Aorta (tissue), 5 donors: Measurements from ENCODE around the gene AIP. TPM values are rescaled to one million over a fixed set of nuclear protein-coding genes. Genes with fewer than 3 reads are reported as not detected.

Source experiments
- ATAC-seq: fragments of 200-7000 bp; cut with Tn5 transposase; one replicate; pipeline ENCODE4 v1.9.1; 2022; ENCODE audit warnings: moderate library complexity; ENCODE audit not compliant: low FRiP score
- DNase-seq, 2 donors: peaks; one replicate each; pipeline ENCODE4 v3.0.0-alpha.2; 2020
- H3K27ac ChIP-seq, 2 donors: one replicate each; pipeline ENCODE4 v1.5.1; 2013; ENCODE audit warnings: low read length in 2 of 2, mild to moderate bottlenecking in 2 of 2, moderate library complexity in 2 of 2, control low read depth in 1 of 2, inconsistent platforms in 1 of 2, low read depth in 1 of 2
- H3K27me3 ChIP-seq, 2 donors: one replicate each; pipeline ENCODE4 v1.6.1; 2013; ENCODE audit warnings: control low read depth in 1 of 2, low read length in 1 of 2, mild to moderate bottlenecking in 1 of 2, moderate library complexity in 1 of 2; ENCODE audit not compliant: insufficient read depth in 2 of 2, control insufficient read depth in 1 of 2
- H3K36me3 ChIP-seq, 2 donors: one replicate each; pipeline ENCODE4 v1.6.1; 2013; ENCODE audit warnings: control low read depth in 1 of 2, low read length in 1 of 2, mild to moderate bottlenecking in 1 of 2; ENCODE audit not compliant: insufficient read depth in 2 of 2, control insufficient read depth in 1 of 2
- H3K4me1 ChIP-seq, 2 donors: one replicate each; pipeline ENCODE4 v1.6.1; 2013; ENCODE audit warnings: low read length in 2 of 2, control low read depth in 1 of 2, mild to moderate bottlenecking in 1 of 2, moderate library complexity in 1 of 2; ENCODE audit not compliant: insufficient read depth in 2 of 2, control insufficient read depth in 1 of 2
- H3K4me3 ChIP-seq, 2 donors: one replicate each; pipeline ENCODE4 v1.5.1; 2013; ENCODE audit warnings: low read length in 2 of 2, control low read depth in 1 of 2, mild to moderate bottlenecking in 1 of 2
- H3K9me3 ChIP-seq: one replicate; pipeline ENCODE4 v1.6.1; 2013; ENCODE audit warnings: mild to moderate bottlenecking, low read length; ENCODE audit not compliant: control insufficient read depth
- WGBS, 2 donors: extraction: QIAGEN DNeasy Blood & Tissue Kit; methylation state at CpG; one replicate each; pipeline ENCODE4 v1.1.7; 2013; 5-methylcytosine and 5-hydroxymethylcytosine counted together
- intact Hi-C, 2 donors: fragments of 100-400 bp; cut with DNase I; formaldehyde crosslinking; loops; one replicate each; pipeline versions ENCODE4 v1.14.2 to v1.15.0; 2022
- polyA plus RNA-seq, 2 donors: library from polyadenylated mRNA; stranded (reverse); fragments of 200-250 nt; gene quantifications; one replicate each; pipeline ENCODE4 v1.2.3, GENCODE V29; 2013
- total RNA-seq, 2 donors: library from RNA; stranded (reverse); fragmentation: NEBNext Ultra II Directional; extraction: Animal tissue kit (Norgen Biotek cat#: 25700); gene quantifications; one replicate each; pipeline ENCODE4 v1.2.1, GENCODE V29; 2021
- donor health status: healthy with polysubstance abuse.
- donor health status: Bipolar disorder and iron deficiency.
- donor health status: DM: no; HTN: no; CAD: no.
- donor health status: DM: no; HTN: no; CAD: no.
- donor health status: DM: yes; HTN: yes; CAD: no.

Gene AIP
- total and polyA plus RNA-seq, 4 donors: 61.2 to 141 (median 83.8) TPM

DNA sequence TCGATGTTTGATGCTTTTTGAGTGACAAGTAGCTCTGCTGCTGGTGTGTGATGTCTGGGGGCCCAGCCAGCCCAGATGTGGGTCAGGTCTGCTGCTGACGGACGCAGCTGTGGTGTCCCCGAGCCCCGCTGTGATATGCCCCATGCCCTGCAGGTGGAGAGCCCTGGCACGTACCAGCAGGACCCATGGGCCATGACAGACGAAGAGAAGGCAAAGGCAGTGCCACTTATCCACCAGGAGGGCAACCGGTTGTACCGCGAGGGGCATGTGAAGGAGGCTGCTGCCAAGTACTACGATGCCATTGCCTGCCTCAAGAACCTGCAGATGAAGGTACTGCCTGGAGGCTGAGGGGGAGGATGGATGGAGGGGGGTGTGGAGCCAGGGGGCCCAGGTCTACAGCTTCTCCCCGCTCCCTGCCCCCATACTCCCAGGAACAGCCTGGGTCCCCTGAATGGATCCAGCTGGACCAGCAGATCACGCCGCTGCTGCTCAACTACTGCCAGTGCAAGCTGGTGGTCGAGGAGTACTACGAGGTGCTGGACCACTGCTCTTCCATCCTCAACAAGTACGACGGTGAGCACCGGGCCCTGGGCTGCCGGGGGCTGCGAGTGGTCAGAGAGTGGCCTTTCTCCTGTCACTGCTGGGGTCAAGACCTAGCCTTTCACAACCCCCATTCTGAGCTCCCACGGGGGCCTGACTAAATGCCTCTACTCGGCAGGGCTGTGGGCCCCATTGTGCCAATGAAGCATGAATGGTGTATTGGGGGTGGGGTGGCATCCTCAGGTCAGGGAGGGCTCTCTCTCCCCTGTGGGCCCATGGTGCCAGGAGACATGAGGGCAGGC lies 7.3 kb downstream of the AIP start:
- H3K4me1 ChIP-seq: no peaks in the 10 kb centered on the region
- H3K4me3 ChIP-seq: no peak overlapping the region
- WGBS, 2 donors: 82% methylated on average over 23 of the region's 23 CpGs
- no peaks in the 10 kb centered on the region for H3K27me3 ChIP-seq
- H3K9me3 ChIP-seq: no peaks in the 10 kb centered on the region
- intact Hi-C loops: no loop called here
- peak in 1 of 2 donors; percentile 43 for DNase-seq
- ATAC-seq: no peak
- no peak overlapping the region for H3K27ac ChIP-seq
- H3K36me3 ChIP-seq: no peaks in the 10 kb centered on the region

DNA sequence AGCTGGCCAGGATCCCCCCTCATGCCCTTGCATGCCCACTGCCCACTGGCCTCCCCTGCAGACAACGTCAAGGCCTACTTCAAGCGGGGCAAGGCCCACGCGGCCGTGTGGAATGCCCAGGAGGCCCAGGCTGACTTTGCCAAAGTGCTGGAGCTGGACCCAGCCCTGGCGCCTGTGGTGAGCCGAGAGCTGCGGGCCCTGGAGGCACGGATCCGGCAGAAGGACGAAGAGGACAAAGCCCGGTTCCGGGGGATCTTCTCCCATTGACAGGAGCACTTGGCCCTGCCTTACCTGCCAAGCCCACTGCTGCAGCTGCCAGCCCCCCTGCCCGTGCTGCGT lies 7.9 kb downstream of the AIP start:
- H3K4me1 ChIP-seq: no peaks in the 10 kb centered on the region
- no peak overlapping the region for H3K4me3 ChIP-seq
- DNase-seq (no peak), ATAC-seq (no peak)
- H3K27ac ChIP-seq: no peak overlapping the region
- H3K36me3 ChIP-seq: no peaks in the 10 kb centered on the region
- intact Hi-C loops: no loop called here
- 56 to 58% methylated on average over 15 of the region's 15 CpGs for WGBS, 2 donors
- H3K9me3 ChIP-seq: no peaks in the 10 kb centered on the region
- no peaks in the 10 kb centered on the region for H3K27me3 ChIP-seq

DNA sequence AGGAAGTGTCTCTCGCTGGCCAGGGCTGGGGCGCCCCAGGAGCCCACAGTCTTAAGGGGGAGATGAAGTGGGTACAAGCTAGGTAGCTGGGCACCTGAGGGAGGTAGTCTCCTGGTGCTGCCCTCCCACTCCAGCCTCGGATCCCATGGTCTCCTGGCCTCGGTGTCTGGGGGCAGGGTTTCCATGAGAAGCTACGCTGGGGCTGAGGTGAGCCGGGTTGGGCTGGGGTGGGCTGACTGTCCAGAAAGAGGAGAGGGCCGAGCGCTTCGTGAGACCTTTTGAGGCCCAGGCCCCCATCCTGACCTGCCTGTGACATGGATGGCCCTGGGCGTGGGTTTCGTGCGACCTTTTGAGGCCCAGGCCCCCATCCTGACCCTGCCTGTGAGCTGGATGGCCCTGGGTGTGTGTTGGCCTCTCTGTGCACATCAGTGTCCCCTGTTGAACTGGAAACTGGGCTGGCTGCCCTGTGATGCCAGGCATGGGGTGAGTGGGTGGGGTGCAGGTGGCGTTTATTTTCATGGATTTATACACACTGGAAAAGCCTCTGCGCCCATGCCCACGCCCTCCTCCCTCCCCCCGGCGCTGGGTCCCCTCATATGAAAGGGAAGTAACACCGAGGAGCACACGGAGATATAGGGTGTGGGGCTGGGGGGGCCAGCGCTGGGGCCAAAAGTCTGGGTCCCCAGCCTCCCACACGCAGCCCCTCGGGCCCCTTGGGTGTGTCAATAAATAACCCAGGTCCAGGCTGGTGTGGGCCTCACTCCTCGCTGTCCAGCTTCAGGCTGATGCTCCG lies 8.6 kb downstream of the AIP start:
- intact Hi-C loops: no loop called here
- H3K9me3 ChIP-seq: no peaks in the 10 kb centered on the region
- H3K27me3 ChIP-seq: no peaks in the 10 kb centered on the region
- H3K4me3 ChIP-seq: no peak overlapping the region
- no peaks in the 10 kb centered on the region for H3K36me3 ChIP-seq
- ATAC-seq (no peak), DNase-seq (no peak)
- H3K4me1 ChIP-seq: no peaks in the 10 kb centered on the region
- H3K27ac ChIP-seq: no peak overlapping the region
- WGBS, 2 donors: 74 to 80% methylated on average over 24 of the region's 24 CpGs

DNA sequence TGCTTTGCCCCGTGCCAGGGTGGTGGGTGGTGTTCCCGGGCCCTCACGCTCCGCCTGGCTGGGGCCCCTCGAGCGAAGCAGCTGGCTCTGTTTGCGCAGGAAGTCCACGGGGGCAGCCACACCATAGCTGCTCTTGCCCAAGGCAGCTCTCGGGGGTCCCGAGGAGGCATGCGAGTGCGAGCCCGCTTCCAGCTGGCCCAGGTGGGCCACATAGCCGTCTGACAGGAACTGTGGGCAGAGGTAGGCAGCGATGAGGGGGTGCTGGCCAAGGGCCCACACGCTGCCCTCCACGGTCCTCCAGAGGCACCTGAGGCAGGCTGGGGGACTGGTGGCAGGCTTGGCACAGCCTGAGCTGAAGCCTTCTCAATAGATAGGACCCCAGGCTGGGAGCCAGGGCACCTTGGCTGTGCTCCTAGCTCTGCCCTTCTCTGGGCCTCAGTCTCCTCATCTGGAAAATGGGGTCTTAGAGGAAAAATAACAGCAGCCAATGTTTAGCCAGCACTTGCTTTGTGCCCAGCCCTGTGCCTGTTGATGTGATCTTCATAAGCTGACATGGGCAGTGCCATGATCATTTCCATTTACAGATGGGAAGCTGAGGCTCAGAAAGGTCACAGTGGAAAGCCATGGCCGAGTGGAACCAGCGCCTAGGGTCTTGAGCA lies 9.4 kb downstream of the AIP start:
- ATAC-seq (no peak), DNase-seq (no peak)
- no peak overlapping the region for H3K4me3 ChIP-seq
- no peaks in the 10 kb centered on the region for H3K27me3 ChIP-seq
- intact Hi-C loops: no loop called here
- H3K27ac ChIP-seq: no peak overlapping the region
- no peaks in the 10 kb centered on the region for H3K9me3 ChIP-seq
- H3K36me3 ChIP-seq: no peaks in the 10 kb centered on the region
- 73 to 79% methylated on average over 19 of the region's 19 CpGs for WGBS, 2 donors
- H3K4me1 ChIP-seq: no peaks in the 10 kb centered on the region

DNA sequence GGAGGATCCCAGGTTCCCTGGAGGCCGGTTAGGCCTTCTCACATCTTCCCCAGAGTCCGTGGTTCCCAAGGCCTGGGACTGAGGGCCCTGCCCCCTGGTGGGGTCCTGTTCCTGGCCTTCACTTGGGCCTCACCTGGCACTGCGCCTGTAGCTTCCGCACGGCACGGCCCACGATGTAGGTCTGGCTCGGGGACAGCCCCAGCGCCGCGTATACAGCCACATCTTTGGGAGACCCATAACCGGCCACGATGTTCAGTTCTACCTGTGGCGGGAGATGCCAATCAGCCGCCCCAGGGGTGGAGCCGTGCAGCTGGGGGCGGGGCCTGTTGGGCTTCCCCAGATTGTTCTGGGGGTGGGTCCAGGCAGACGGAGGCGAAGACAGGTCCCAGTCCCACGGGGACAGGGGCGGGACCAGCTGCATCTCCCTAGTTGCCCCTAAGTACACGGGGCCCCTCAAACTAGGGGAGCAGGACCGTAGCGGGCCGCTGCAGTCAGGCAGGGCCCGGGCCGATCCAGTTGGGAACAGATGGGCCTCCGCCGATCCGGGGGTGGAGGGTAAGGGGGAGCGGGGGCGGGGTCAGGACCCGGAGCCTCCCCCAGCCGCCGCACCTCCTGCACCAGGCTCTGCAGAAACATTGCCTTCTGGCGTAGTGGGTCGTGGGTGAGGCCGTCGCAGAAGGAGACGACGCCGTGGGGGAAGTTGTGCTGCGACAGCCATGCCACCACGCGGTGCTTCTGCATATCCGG lies 10.1 kb downstream of the AIP start:
- intact Hi-C loops: no loop called here
- H3K9me3 ChIP-seq: no peaks in the 10 kb centered on the region
- no peak overlapping the region for H3K4me3 ChIP-seq
- WGBS, 2 donors: 81 to 84% methylated on average over 44 to 46 of the region's 46 CpGs
- H3K27ac ChIP-seq: no peak overlapping the region
- no peaks in the 10 kb centered on the region for H3K4me1 ChIP-seq
- ATAC-seq (no peak), DNase-seq (peak in 1 of 2 donors; percentile 77)
- H3K27me3 ChIP-seq: no peaks in the 10 kb centered on the region
- no peaks in the 10 kb centered on the region for H3K36me3 ChIP-seq

DNA sequence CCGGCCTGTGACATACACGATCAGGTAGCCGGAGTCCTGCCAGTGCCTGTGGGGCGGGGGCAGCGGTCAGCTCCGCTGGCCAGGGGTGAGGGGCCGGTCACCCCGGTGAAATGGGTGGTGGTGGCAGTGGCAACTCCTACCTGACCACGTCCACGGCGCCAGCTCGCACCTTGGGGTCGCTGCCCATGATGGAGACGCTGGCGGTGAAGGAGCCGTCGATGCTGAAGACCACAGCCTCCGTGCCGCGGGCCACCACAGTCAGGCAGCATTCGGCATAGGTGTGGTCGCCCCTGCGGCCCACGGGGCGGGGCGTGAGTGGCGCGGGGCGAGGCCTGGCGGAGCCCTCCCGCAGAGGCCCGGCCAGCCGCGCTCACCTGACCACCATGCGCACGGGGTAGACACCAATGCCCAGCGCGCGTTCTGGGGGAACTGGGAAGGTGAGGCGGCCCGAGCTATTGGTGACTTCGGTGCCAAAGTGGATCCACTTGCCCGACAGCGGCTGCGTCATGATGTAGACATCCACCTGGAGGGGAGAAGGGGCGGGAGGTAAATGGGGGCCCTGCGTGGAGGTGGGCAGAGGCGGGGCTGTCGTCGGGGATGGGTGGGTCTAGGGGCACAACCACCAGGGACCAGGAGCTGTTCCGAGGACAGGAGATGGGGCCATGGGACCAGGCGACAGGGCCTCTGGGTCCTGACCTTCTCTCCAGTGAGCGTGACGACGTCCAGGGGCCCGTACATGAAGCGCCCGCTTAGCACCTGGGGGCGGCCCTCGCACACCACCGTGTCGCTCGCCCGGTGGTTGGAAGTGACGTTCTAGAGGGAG lies 10.9 kb downstream of the AIP start:
- Histone ChIP-seq H3K4me3 (no peak overlapping the region), H3K4me1 (no peaks in the 10 kb centered on the region), H3K9me3 (no peaks in the 10 kb centered on the region), H3K36me3 (peaks cover 0 to 2% of the 10 kb centered on the region in 2 donors), H3K27me3 (no peaks in the 10 kb centered on the region), H3K27ac (no peak overlapping the region)
- DNase-seq (no peak), ATAC-seq (no peak)
- intact Hi-C loops: no loop called here
- WGBS, 2 donors: 95 to 97% methylated on average over 65 of the region's 65 CpGs

DNA sequence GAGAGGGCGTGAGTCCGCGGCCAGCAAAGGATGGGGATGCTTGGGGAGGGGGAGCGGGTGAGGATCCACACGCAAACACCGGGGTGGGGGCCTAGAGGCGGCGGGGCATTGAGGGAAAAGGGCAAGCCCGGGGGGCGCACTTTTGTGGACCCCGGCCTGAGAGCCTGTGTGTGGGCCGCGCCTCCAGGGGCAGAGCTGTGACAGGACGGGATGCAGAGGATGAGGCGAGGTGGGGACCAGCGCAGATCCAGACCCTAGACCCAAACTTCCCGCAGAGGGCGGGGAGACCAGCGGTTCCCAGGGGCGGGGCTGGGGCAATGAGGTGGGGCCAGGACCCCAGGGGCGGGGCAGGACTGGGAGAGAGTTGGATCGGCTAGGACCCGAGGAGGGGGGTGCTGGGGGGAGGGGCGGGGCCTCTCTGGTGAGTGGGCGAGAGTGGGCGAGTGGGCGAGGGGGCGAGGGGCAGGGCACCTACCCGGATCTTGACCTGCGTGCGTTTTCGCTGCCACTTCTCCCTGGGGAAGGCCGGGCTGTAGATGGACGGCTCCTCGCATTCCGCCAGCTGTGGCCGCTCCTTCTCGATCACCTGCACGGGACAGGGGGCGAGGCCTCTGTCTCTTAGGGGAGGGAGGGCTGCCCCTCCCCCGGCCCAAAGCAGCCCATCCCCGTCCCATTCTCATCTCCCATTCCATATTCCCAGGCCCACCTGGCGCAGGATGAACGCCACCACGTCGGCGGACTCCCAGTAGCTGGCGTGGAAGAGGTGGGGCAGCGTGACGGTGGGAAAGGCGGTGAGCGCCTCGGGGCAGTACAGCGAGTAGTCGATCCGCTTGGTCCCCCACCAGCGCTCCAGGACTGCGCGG lies 11.8 kb downstream of the AIP start:
- ATAC-seq: no peak
- intact Hi-C loops: no loop called here
- Histone ChIP-seq H3K4me3 (no peak overlapping the region), H3K36me3 (peaks cover 0 to 2% of the 10 kb centered on the region in 2 donors), H3K27me3 (no peaks in the 10 kb centered on the region), H3K4me1 (no peaks in the 10 kb centered on the region), H3K9me3 (no peaks in the 10 kb centered on the region), H3K27ac (no peak overlapping the region)
- DNase-seq: peak in 1 of 2 donors; percentile 76
- 91 to 93% methylated on average over 49 to 59 of the region's 59 CpGs for WGBS, 2 donors
